RPMI7951 (cell line): Measurements from ENCODE around the gene SND1. TPM values are rescaled to one million over a fixed set of nuclear protein-coding genes. Genes with fewer than 3 reads are reported as not detected.

ENCODE experiments used
- DNase-seq: peaks from one replicate; pipeline ENCODE4 v3.0.0-alpha.2; 2012; ENCODE audit warnings: low read depth
- total RNA-seq: library from RNA; depleted of rRNA; stranded (reverse); fragments of >200 nt; shearing (Covaris generic); gene quantifications from 2 replicates; pipeline ENCODE4 v1.2.3, GENCODE V29; 2014

SND1 gene
- total RNA-seq, 1 experiment from 2014 or later = 148 TPM

DNA sequence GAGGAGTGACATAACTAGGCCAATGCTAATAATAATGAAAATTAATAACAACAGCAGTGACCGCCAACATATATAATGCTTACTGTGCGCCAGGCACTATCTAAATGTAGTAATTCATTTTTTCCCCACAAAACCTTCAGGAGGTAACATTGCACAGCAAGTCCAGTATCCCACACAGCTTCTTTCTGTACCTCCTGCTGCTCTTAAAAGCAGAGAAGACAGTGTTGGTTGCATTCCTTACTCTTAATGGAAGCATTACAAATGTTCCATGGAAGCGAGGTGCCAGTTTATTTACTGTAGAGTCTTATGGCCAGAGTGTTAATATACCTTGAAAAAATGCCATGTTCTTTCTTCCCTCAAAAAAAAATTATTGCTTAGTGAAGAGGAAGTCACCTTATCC is 211.1 kb downstream of the SND1 start:
- DNase-seq = no peak

- DNase-seq = peak; percentile 75
Measured at GRCh38 chr7:127865466-127865865, 213.5 kb downstream of the SND1 start.

DNA sequence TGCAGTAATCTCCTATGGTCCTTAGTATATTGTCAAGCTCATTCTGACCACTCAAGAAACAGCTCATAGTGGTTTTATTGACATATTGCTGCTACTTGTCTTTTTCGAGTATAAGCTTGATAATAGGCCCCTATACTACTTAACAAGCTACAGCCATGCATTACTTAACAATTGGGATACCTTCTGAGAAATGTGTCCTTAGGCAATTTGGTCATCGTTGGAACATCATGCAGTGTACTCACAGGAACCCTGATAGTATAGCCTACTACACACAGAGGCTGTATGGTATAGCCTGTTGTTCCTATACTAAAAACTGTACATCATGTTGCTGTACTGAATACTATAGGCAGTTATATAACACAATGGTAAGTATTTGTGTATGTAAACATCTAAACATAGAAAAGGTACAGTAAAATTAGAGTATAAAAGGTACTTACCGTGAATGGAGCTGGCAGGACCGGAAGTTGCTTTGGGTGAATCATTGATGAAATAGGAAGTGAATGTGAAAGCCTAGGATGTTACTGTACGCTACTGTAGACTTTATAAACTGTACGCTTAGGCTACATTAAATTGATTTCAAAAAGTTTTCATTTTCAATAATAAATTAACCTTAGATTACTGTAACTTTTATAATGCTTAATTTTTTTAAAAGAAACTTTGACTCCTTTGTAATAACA is 218.4 kb downstream of the SND1 start:
- no peak for DNase-seq

DNA sequence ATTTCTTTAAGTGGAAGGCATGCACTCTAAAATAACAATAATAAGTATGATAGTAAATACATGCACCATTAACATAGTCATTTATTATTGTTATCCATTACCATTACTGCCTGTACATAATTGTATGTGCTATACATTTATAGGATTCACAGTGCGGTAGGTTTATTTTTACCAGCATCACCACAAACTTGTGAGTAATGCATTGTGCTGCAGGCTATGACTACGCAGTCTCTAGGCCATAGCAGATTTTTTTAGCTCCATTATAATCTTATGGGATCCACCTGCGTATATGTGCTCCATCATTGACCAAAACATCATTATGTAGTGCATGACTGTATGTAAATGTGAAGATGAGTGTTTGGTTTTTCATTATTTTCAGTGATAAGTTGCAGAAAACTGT is 219.2 kb downstream of the SND1 start:
- DNase-seq = peak; percentile 5

GRCh38 chr7:127872122-127872521 is 220.1 kb downstream of the SND1 start:
- no peak for DNase-seq

- no peak for DNase-seq
Measured at GRCh38 chr7:127873151-127873550, 221.2 kb downstream of the SND1 start.

GRCh38 chr7:127873715-127874636 is 222.0 kb downstream of the SND1 start:
- DNase-seq = no peak

GRCh38 chr7:127874951-127875608 is 223.1 kb downstream of the SND1 start:
- DNase-seq = no peak

DNA sequence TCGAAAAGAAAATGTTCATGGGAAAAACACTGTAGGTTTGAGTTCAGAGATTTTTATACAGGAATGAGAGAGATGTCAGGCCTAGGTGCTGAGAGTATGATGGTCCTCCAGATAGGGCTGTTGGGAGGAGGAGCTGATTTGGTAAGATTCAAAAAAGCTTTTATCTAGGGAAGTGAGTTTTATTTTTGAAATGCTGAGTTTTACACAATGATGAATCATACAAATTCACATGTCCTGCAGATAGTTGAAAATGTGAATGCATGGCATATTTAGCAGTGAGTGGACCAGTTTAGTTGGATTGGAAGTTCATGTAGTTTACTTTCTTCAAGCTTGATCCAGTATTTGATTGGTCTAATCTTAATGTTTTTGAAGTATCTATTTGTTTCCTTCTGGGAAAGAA is 224.4 kb downstream of the SND1 start:
- DNase-seq = peak; percentile 18

DNA sequence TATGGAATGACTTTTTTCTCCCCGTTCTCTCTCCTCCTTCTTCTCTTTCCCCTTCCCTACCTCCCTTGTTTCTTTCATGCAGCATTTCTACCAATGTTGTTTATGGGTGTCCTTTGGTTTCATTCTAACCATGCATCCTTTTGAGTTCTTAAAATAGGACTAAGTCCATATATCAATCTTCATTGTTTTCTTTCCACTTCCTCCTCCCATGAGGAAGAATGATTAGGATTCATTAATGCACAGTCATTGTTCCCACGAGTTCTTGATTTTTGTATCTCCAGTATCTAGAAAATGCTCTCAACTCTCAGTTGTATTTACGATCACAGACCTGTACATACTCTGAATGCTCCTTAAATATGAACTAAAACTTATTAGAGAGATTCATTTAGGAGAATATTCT is 226.0 kb downstream of the SND1 start:
- no peak for DNase-seq

- no peak for DNase-seq
Measured at GRCh38 chr7:127878791-127879190, 226.8 kb downstream of the SND1 start.

GRCh38 chr7:127879436-127879835 is 227.4 kb downstream of the SND1 start:
- no peak for DNase-seq

GRCh38 chr7:127879942-127880341 is 227.9 kb downstream of the SND1 start:
- DNase-seq = no peak

- no peak for DNase-seq
Measured at GRCh38 chr7:127880454-127880853, 228.5 kb downstream of the SND1 start.

GRCh38 chr7:127881564-127881963 is 229.6 kb downstream of the SND1 start:
- no peak for DNase-seq

- DNase-seq = no peak
Measured at GRCh38 chr7:127882313-127882920, 230.4 kb downstream of the SND1 start.

DNA sequence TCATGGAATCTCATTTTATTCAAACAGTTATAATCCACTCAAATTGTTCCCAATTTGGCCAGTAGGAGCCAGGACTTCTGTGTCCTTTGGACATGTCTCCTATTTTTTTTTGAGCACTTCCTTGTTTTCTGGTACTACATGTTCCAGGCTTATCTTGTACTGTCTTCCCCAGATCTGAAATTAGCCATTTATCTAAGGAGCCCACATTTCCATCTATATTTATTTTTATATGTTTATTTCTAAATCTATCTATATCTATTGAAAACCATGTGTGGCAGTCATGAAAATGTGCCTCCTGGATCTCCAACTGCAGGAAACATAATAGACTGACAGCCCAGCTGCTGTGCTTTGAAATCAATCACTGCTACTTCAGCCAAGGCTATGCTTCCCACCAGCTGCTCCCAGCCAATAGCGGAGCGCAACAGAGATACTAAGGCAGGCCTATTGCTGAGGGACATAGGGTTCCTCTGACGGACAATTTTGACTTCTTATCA is 232.1 kb downstream of the SND1 start:
- DNase-seq = no peak

DNA sequence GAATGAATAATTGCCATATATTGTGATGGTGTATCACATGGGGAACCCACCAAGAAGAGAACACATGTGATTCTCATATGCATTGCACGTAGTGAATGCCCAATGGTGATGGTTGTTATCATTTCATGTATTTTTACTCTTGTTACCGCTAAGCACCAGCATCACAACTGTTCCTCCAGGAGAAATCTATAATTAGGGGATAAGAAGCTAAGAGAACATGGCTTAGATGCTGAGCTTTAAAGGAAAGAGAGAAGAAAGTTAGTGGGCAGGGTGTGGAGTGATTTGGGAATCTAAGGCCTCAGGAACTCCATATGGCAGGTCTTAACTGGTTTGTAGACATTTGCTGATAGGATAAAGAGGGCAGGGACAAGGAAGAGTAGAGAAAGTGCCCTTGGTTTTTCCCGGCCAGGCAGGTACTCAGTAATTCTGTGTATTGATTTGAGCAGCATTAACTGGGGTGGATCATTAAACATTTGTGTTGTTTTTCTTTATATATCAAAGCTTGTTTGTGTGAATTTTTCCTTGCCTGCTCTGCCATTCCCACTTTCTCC is 233.3 kb downstream of the SND1 start:
- no peak for DNase-seq

DNA sequence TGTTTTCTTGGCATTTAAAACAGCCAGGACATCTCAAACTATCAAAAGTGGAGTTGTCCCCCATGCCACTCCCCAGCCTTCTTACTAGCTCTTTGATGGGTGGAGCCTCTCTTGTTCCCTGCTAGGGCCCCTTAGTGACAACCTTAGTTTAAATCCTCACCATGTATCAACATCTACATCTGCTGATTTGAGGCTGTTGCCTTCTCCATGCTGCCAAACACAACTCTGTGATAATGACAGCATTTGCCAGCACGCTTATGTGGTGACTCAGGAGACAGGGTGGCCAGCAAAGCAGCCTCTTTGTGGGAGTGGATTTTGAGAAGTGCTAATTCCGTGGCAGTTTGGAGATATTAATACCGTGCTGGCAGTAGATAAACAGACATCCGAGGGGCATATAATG is 233.8 kb downstream of the SND1 start:
- peak; percentile 79 for DNase-seq

- peak; percentile 24 for DNase-seq
Measured at GRCh38 chr7:127886248-127886647, 234.3 kb downstream of the SND1 start.

DNA sequence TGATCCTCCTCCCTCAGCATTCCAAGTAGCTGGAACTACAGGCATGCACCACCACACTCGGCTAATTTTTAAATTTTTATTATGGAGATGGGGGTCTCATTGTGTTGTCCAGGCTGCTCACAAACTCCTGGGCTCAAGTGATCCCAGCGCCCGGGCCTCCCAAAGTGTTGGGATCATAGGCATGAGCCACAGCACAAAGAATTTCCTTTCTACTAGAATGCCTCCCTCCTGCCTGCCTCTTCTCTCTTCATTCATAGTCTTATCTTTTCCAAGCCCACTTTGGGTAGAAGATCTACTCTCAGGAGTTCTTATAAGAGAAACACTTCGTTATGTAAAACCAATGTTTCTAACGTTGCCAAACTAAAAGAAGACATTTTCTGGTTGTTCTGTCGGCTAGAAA is 235.1 kb downstream of the SND1 start:
- DNase-seq = no peak

- DNase-seq = no peak
Measured at GRCh38 chr7:127887631-127888030, 235.6 kb downstream of the SND1 start.
